T-helper 1 cell treated with Interleukin-12 subunit alpha and Interleukin-12 subunit beta and Interleukin-4 antibody, amounts not matched to agents 30 μg/mL and 1 μg/mL, for 36 hours (primary cell): ENCODE measurements around the gene MVB12B.

Experiments
- H3K27ac Mint-ChIP-seq: one replicate; pipeline ENCODE4 v1.8.0; 2021; ENCODE audit warnings: mild to moderate bottlenecking, mixed read lengths
- H3K27me3 Mint-ChIP-seq: one replicate; pipeline ENCODE4 v1.8.0; 2021; ENCODE audit warnings: low read depth, mixed read lengths
- H3K36me3 Mint-ChIP-seq: one replicate; pipeline ENCODE4 v1.8.0; 2021; ENCODE audit warnings: low read depth, mixed read lengths
- H3K4me1 Mint-ChIP-seq: one replicate; pipeline ENCODE4 v1.8.0; 2021; ENCODE audit warnings: low read depth, mixed read lengths
- H3K4me3 Mint-ChIP-seq: one replicate; pipeline ENCODE4 v1.8.0; 2021; ENCODE audit warnings: mild to moderate bottlenecking, moderate library complexity, mixed read lengths
- H3K9me3 Mint-ChIP-seq: one replicate; pipeline ENCODE4 v1.8.0; 2021; ENCODE audit warnings: mixed read lengths

The MVB12B gene

DNA sequence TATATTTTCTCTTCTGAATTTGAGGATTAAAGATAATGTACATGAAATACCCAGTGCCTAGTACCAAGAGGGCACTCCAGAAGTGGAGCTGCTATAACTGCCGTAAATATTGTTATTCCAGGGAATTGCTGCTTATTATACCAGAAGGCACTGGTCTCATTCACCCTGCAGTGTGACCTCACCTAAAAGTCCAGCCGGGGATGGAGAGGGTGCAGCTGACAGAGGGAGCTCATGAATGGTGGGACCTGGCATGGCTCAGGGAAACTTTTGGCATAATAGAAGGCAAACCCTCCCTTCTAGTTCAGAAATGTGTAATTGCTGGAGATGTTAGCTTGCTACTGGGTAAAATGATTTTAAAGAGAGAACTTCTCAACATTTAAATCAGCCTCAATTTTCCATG lies 108.5 kb downstream of the MVB12B start:
- Mint-ChIP-seq H3K4me1 (peaks cover 8% of the 10 kb centered on the region), H3K9me3 (no peaks in the 10 kb centered on the region), H3K4me3 (no peak overlapping the region), H3K36me3 (no peaks in the 10 kb centered on the region), H3K27ac (no peak overlapping the region), H3K27me3 (peaks cover 23% of the 10 kb centered on the region)

DNA sequence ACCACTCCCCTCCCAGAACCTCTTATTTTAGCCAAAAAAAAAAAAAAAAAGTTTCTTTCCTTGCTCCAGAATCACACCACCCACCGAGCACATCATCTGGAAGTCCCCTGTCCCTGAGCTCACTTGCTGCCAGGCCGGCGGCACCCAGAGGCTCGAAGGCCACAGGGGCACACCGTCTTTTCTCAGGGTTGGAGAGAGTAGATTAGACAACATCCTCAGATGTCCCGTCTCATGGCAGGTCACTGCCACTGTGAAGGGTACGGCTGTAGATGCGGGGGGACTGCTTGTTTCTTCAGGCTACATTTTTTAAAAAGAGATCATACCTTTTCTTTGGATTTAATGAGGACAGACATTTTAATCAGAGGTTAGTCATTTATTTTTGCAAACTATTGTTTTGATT lies 109.0 kb downstream of the MVB12B start:
- Mint-ChIP-seq H3K27me3 (peaks cover 20% of the 10 kb centered on the region), H3K27ac (peak overlapping the region; percentile 37), H3K4me1 (peaks cover 8% of the 10 kb centered on the region), H3K4me3 (no peak overlapping the region), H3K9me3 (no peaks in the 10 kb centered on the region), H3K36me3 (no peaks in the 10 kb centered on the region)

DNA sequence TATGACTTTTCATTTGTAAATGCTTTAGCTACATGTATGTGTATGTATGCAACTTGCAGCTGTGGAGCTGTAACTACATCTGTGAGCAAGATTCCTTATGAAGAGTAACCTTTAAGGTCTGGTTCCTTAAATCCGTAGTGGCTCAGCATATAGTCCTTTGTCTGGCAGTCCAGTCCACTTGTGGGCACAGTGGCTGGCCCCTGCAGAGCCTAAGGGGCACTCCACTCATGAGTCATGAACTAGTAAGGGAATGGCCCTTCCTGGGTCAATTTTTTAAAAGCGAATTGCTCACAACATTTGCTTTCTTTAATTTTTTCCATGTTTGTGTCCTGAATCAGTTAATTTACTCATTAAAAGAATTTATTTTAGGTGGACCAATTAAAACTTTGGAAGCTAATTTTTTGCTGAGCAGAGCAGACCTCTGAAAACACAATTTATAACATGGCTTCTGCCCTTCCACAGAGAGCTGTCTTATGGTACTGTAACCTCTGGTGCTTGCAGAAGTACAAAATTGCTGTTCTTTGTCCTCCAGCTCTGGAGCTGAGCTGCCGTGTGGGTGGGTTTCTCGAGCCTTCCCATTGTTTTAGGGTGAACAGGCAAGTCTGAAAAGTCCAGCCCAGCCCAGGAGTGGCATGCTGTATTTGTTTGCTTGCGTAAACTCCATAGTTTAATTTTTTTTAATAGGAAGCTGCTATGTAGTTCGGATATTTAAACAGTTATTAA lies 110.1 kb downstream of the MVB12B start:
- peaks cover 19% of the 10 kb centered on the region for H3K27me3 Mint-ChIP-seq
- no peaks in the 10 kb centered on the region for H3K36me3 Mint-ChIP-seq
- no peaks in the 10 kb centered on the region for H3K9me3 Mint-ChIP-seq
- H3K4me1 Mint-ChIP-seq, result peaks cover 8% of the 10 kb centered on the region
- no peak overlapping the region for H3K27ac Mint-ChIP-seq
- no peak overlapping the region for H3K4me3 Mint-ChIP-seq

DNA sequence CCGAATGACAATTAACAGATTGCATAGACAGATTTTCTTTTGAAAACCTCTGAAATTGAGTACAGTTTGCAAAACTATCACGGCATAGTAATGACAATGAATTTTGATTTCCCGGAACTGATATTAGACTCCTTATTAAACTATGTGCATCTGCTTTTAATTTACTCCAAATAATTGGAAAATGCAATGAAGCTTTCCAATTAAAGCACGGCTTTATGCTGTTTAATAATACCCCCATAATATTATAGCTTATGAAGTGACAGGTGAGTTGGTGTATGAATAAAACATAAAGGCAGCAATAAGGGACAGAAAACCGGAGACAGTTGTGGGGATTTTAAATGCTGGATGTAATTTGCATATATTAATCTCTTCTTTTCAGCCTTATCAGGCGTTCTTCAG lies 110.6 kb downstream of the MVB12B start:
- no peaks in the 10 kb centered on the region for H3K36me3 Mint-ChIP-seq

DNA sequence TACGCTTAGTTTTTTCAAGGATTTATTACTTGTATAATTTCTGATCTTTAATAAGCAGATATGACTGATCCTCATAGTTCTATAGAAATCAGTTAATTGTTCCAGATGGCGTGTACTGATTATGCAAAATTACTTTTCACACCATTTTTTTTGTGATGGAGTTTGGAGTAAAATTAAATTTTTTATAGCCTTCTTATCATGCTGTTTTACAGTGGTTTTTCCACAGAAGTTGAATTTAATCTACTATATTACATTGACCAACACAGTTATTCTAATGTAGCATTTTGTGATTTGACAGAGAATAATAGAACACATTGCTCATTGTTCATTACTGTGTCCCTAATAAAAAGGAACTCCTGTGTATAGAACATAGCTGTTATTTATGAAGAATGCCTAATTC lies 111.1 kb downstream of the MVB12B start:
- Mint-ChIP-seq H3K4me1 (peaks cover 8% of the 10 kb centered on the region), H3K27me3 (peaks cover 14% of the 10 kb centered on the region), H3K36me3 (no peaks in the 10 kb centered on the region), H3K9me3 (no peaks in the 10 kb centered on the region), H3K4me3 (no peak overlapping the region), H3K27ac (no peak overlapping the region)

More for the DNA sequence above, 110.6 kb downstream of the MVB12B start:
- peaks cover 8% of the 10 kb centered on the region for H3K4me1 Mint-ChIP-seq
- H3K4me3 Mint-ChIP-seq, result no peak overlapping the region
- H3K9me3 Mint-ChIP-seq, result no peaks in the 10 kb centered on the region
- no peak overlapping the region for H3K27ac Mint-ChIP-seq
- H3K27me3 Mint-ChIP-seq, result peaks cover 14% of the 10 kb centered on the region

DNA sequence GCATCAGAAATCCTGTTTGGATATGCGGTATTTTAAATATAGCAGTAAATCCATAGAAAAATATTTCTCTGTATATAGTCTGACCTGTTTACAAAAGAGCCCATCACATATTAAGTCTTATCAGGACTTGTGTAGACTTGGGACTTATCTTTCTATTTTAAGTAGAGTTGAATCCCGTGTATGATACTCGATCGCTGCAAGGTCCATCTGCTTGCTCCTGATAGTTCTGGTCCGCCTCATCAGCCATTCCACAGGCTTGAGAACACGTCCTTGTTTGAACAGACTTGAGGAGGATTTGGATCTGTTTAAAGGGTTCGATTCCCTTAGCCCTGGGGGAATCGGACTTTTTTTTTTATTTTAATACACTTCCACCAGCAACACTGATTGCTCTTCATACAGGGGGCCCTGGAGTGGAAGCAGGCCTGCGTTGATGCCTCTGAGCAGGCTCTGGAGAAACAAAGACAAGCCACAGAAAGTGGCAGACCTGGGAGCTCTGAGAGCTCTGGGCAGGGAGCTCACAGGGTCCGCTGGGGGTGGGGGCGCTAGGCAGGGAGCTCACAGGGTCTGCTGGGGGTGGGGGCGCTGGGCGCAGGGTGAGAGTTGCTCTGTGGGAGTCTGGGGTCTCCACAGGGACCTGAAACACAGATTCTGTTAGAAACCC lies 112.2 kb downstream of the MVB12B start:
- H3K9me3 Mint-ChIP-seq, result no peaks in the 10 kb centered on the region
- H3K36me3 Mint-ChIP-seq, result peaks cover 2% of the 10 kb centered on the region
- no peak overlapping the region for H3K27ac Mint-ChIP-seq
- peaks cover 14% of the 10 kb centered on the region for H3K27me3 Mint-ChIP-seq
- H3K4me1 Mint-ChIP-seq, result peaks cover 8% of the 10 kb centered on the region
- no peak overlapping the region for H3K4me3 Mint-ChIP-seq

DNA sequence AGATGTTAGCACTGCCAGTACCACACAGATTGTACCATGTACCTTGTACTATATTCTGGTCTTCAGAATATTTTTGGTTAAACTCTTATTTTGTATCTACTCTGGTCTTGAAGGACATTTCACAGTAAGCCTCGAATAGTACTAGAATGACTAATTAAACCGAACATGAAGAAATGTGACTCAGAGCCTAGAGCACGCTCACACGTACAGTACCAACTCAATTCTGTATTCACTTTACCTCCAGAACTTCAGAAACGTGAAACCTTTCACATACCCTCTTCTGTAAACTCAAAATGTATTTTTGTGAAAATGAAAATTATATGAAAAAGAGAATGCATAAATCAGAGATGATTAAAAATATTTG lies 112.8 kb downstream of the MVB12B start:
- no peaks in the 10 kb centered on the region for H3K9me3 Mint-ChIP-seq
- no peak overlapping the region for H3K4me3 Mint-ChIP-seq
- H3K27me3 Mint-ChIP-seq, result peaks cover 14% of the 10 kb centered on the region
- no peak overlapping the region for H3K27ac Mint-ChIP-seq
- H3K36me3 Mint-ChIP-seq, result peaks cover 3% of the 10 kb centered on the region
- H3K4me1 Mint-ChIP-seq, result peaks cover 9% of the 10 kb centered on the region

DNA sequence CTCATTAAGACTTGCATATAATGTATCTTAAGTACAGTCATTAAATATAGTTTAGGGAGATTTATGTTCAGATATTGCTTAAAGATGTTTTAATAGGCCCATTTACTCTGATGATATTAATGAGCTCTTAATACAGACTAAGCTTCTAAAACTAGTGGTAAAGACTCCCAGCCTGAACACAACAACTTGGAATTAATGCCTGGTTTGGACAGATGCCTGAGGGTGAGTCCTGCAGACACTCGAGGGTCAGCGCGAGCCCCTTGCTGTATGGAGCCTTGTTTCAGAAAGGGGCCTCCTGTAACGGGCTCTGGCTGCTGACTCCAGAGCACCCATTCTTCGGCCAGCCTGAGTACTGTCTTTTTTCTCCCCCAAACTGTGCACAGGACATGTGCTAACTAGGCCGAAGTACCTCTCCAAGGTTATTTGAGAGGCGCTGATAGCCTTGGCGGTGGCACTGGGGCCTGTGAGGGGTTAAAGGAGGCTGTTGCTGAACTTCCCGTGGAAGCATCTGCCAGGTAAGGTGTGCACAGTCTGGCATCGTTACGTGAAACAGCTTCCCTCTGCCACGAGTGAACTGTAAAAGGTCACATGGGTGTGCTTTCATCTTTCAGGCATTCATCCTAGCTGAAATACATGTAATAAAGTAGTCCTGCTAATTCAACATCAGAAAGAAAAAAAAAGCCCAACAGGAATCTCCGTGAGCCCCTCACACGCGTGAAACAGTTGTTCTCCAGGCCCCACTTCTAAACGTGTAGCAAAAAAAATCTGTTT lies 113.4 kb downstream of the MVB12B start:
- Mint-ChIP-seq H3K27me3 (peaks cover 14% of the 10 kb centered on the region), H3K4me1 (peaks cover 11% of the 10 kb centered on the region), H3K36me3 (peaks cover 3% of the 10 kb centered on the region), H3K27ac (no peak overlapping the region), H3K4me3 (no peak overlapping the region), H3K9me3 (no peaks in the 10 kb centered on the region)

DNA sequence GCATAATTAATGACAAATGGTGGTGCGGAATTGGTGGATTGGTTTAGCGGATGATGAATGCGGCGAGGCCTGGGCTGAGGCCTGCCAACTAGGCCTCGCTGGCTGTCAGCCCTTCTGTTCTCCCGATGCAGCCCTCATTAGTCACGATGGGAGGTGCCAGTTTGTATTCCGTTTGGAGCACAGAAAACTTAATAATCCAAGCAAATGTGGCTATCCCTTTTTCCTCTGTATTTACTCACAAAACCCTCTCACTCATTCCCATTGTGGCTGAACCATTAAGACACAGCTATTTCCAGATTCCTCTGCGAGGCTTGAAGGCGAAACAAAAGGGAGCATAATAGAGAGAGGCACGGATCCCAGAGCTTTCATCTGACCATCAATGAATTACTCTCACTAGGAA lies 114.3 kb downstream of the MVB12B start:
- Mint-ChIP-seq H3K27me3 (peaks cover 8% of the 10 kb centered on the region), H3K4me1 (peaks cover 11% of the 10 kb centered on the region), H3K4me3 (no peak overlapping the region), H3K9me3 (no peaks in the 10 kb centered on the region), H3K36me3 (peaks cover 3% of the 10 kb centered on the region), H3K27ac (no peak overlapping the region)

DNA sequence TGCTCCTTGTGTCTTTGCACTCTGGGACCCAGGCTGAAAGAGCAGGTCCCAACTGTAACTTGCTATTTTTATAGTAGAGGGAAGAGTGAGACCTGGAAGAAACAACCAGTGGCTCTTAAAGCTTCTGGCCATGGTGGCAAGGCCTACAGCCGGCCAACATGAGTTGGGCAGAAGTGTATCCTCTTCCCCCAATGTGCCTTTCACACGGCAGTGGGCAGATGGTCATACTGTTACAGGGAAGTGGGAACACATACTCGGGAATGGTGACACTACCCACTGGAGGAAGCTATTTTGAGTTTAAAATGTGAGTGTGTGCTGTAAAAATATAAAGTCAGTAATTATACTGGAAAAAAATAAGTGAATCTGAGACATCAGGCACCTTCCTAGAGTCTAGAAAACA lies 116.0 kb downstream of the MVB12B start:
- peaks cover 3% of the 10 kb centered on the region for H3K36me3 Mint-ChIP-seq
- no peaks in the 10 kb centered on the region for H3K9me3 Mint-ChIP-seq
- no peak overlapping the region for H3K4me3 Mint-ChIP-seq
- peaks cover 3% of the 10 kb centered on the region for H3K27me3 Mint-ChIP-seq
- H3K4me1 Mint-ChIP-seq, result peaks cover 11% of the 10 kb centered on the region
- H3K27ac Mint-ChIP-seq, result no peak overlapping the region

DNA sequence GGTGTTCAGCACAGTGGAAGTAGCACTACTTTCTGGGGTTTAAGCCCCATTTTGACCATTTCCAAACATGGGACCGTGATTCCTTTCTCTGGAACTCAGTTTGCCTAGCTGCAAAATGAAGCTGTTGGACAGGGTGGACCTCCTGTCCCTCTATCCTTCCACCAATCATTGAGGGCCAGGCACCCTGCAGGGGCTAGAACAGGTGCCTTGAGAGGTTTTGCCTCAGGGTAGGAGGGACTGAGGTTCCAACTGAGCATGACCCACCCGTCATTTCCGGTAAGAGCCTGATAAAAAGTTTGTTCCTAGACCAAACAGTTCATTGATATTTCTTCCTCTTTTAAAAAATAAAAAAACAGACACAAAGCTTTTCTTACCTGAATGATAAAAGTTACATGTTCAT lies 116.5 kb downstream of the MVB12B start:
- H3K4me1 Mint-ChIP-seq, result peaks cover 13% of the 10 kb centered on the region
- no peak overlapping the region for H3K4me3 Mint-ChIP-seq
- peaks cover 3% of the 10 kb centered on the region for H3K36me3 Mint-ChIP-seq

DNA sequence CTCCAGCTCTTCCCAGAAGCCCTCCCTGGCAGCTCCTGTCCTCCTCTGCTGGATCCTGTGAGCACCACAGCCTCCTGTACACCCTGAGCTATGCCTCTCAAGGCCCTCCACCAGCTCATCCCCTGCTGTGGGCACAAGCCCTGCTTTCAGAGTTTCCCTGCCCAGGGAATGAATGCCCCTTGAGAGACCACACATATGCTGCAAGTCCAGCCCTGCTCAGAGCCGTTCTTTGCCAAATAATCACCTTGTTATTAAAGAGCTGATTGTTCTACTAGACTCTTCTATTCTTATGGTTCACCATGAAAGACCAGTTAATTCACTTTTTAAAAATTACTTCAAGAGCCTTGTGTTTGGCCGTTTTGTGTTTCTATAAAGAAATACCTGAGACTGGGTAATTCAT lies 121.5 kb downstream of the MVB12B start:
- Mint-ChIP-seq H3K27ac (no peak overlapping the region), H3K27me3 (peaks cover 21% of the 10 kb centered on the region), H3K4me1 (peaks cover 6% of the 10 kb centered on the region), H3K36me3 (peaks cover 3% of the 10 kb centered on the region), H3K4me3 (no peak overlapping the region), H3K9me3 (no peaks in the 10 kb centered on the region)

More for the DNA sequence above, 116.5 kb downstream of the MVB12B start:
- Mint-ChIP-seq H3K27me3 (peaks cover 3% of the 10 kb centered on the region), H3K27ac (no peak overlapping the region), H3K9me3 (no peaks in the 10 kb centered on the region)

DNA sequence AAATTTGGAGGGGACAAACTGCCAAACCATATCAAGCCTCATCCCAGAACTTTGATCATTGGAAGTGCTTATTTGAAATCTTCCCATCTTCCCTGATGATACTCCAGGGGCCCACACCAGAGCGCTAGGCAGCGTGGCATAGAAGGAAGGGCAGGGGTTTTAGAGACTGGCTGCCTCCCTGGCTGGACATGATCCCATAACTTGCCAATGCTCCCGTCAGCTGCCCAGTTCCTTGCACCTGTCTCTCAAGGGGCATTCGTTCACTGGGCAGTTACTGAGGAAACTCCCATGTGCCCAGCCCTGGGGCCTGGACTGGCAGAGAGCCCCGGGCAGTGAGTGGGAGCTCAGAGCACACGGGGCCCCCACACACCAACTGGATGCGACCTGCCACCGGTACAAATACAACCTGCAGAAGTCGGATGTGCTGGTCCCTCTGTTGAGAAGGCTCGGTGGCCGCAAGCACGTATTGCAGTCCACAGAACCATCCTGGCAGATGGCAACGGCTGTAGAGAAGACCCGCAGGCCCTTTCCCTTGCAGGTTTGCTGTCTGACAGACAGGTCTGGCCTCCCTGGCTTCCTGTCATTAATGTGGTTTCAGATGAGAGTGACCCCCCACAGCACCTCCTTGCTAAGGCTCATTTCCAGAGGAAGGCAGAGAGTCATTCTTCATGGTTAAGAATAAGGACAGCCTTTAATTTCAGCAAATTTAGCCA lies 122.4 kb downstream of the MVB12B start:
- Mint-ChIP-seq H3K27me3 (peaks cover 21% of the 10 kb centered on the region), H3K4me3 (no peak overlapping the region), H3K36me3 (no peaks in the 10 kb centered on the region), H3K4me1 (peaks cover 6% of the 10 kb centered on the region), H3K27ac (no peak overlapping the region), H3K9me3 (no peaks in the 10 kb centered on the region)
